ENCODE data around the gene ZMYND8. TPM values are rescaled to one million over a fixed set of nuclear protein-coding genes. Genes with fewer than 3 reads are reported as not detected.
A peak's percentile ranks its signal among the peaks of the same experiment; 100 is the strongest.

ZMYND8 gene
- total RNA-seq, 1 donor, result 18.8 TPM

DNA sequence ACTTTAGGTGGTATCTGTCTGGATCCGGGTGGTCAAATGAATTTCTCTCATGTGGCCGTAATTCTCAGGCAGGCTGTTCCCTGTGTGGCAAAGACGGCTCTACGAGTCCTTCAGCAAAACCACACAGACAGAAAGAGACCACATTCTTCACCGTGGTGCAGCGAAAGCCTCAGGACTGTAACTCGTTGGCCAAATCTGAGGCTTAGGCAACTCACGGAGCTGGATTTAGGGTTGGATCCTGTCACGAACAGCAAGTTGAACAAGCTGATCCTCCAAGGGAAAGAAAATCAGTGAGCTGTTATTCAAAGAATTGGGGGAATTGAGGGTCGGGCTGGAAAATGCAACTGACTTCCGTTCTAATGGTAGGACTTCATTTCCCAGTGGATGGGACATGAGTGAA is 167.4 kb downstream of the ZMYND8 start:
- H3K4me2 ChIP-seq (ENCODE audit: insufficient read depth, low read length), result peak overlapping the region; percentile 2
- peaks cover 3% of the 10 kb centered on the region for H3K27me3 ChIP-seq (ENCODE audit: insufficient read depth, low read length)
- TF ChIP-seq, protein P1, sequence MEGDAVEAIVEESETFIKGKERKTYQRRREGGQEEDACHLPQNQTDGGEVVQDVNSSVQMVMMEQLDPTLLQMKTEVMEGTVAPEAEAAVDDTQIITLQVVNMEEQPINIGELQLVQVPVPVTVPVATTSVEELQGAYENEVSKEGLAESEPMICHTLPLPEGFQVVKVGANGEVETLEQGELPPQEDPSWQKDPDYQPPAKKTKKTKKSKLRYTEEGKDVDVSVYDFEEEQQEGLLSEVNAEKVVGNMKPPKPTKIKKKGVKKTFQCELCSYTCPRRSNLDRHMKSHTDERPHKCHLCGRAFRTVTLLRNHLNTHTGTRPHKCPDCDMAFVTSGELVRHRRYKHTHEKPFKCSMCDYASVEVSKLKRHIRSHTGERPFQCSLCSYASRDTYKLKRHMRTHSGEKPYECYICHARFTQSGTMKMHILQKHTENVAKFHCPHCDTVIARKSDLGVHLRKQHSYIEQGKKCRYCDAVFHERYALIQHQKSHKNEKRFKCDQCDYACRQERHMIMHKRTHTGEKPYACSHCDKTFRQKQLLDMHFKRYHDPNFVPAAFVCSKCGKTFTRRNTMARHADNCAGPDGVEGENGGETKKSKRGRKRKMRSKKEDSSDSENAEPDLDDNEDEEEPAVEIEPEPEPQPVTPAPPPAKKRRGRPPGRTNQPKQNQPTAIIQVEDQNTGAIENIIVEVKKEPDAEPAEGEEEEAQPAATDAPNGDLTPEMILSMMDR (IDR thresholded peaks at IDR 0.05; ENCODE audit: extremely low read depth, low read depth, low read length), result no peak
- H3K4me1 ChIP-seq (ENCODE audit: insufficient read depth, low read length), result no peaks in the 10 kb centered on the region
- no peaks in the 10 kb centered on the region for H3K9me3 ChIP-seq (ENCODE audit: low read depth, low read length)
- H3K27ac ChIP-seq (ENCODE audit: low read depth, low read length), result no peak overlapping the region
- H3K4me3 ChIP-seq (ENCODE audit: insufficient read depth, low read length), result no peak overlapping the region
- no peaks in the 10 kb centered on the region for H4K20me1 ChIP-seq (ENCODE audit: insufficient read depth, low read length)
- no peaks in the 10 kb centered on the region for H3K79me2 ChIP-seq (ENCODE audit: insufficient read depth, low read length)
- DNase-seq (ENCODE audit: insufficient read length, low spot score, missing footprints), result no peak
- no peaks in the 10 kb centered on the region for H3K36me3 ChIP-seq (ENCODE audit: insufficient read depth, low read length)
- H2AFZ ChIP-seq (ENCODE audit: low read length), result no peak overlapping the region

DNA sequence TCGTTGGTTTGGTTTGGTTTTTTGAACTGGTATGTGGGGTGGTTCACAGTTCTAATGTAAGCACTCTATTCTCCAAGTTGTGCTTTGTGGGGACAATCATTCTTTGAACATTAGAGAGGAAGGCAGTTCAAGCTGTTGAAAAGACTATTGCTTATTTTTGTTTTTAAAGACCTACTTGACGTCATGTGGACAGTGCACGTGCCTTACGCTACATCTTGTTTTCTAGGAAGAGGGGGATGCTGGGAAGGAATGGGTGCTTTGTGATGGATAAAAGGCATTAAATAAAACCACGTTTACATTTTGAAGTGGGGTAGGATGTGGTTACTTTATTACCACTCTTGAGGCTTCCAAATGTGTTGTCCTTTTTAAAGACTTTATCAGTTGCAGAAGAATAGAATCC is 168.0 kb downstream of the ZMYND8 start:
- no peaks in the 10 kb centered on the region for H4K20me1 ChIP-seq (ENCODE audit: insufficient read depth, low read length)
- no peaks in the 10 kb centered on the region for H3K4me1 ChIP-seq (ENCODE audit: insufficient read depth, low read length)
- H3K27ac ChIP-seq (ENCODE audit: low read depth, low read length), result no peak overlapping the region
- TF ChIP-seq, protein P1 (IDR thresholded peaks at IDR 0.05; ENCODE audit: extremely low read depth, low read depth, low read length), result no peak
- no peaks in the 10 kb centered on the region for H3K79me2 ChIP-seq (ENCODE audit: insufficient read depth, low read length)
- no peak overlapping the region for H2AFZ ChIP-seq (ENCODE audit: low read length)
- DNase-seq (ENCODE audit: insufficient read length, low spot score, missing footprints), result no peak
- no peaks in the 10 kb centered on the region for H3K36me3 ChIP-seq (ENCODE audit: insufficient read depth, low read length)
- H3K27me3 ChIP-seq (ENCODE audit: insufficient read depth, low read length), result peaks cover 3% of the 10 kb centered on the region
- H3K4me3 ChIP-seq (ENCODE audit: insufficient read depth, low read length), result no peak overlapping the region
- peak overlapping the region; percentile 2 for H3K4me2 ChIP-seq (ENCODE audit: insufficient read depth, low read length)
- no peaks in the 10 kb centered on the region for H3K9me3 ChIP-seq (ENCODE audit: low read depth, low read length)

DNA sequence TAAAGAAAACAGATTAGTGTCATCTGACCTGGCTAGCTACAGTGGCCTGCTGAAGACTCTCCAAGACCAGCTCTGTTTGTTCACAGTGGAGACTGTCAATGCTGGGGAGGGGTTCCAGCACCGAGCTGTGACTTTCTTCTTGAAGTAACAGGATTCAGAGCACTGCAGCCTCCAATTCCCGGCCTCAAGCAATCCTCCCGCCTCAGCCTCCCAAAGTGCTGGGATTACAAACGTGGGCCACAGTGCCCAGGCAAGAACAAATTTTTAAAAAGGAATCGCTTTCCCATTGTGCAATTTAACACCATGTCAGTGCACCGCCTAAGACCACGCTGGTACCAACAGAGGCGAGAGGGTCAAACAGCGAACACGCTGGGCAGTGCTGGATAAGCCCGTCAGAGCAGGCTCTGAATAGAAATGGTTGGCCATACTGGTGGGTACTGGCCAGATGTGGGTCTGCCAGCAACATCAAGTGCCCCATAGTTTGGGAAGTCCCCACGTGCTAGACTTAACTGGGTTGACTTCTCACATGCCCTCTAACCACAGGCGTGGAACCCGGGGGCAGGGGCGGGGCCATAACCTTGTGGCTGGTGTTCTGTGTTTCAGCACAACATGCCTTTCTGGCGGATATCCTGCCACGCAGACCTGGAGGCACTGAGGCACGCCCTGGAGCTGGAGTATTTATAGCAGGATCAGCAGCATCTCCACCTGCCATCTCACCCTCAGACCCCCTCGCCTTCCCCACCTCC is 168.9 kb downstream of the ZMYND8 start:
- TF ChIP-seq, protein P1 (IDR thresholded peaks at IDR 0.05; ENCODE audit: extremely low read depth, low read depth, low read length), result no peak
- Histone ChIP-seq H3K4me1 (ENCODE audit: insufficient read depth, low read length) (no peaks in the 10 kb centered on the region), H3K27ac (ENCODE audit: low read depth, low read length) (no peak overlapping the region), H3K4me3 (ENCODE audit: insufficient read depth, low read length) (no peak overlapping the region), H3K27me3 (ENCODE audit: insufficient read depth, low read length) (peaks cover 3% of the 10 kb centered on the region), H3K36me3 (ENCODE audit: insufficient read depth, low read length) (no peaks in the 10 kb centered on the region), H2AFZ (ENCODE audit: low read length) (no peak overlapping the region), H3K9me3 (ENCODE audit: low read depth, low read length) (no peaks in the 10 kb centered on the region), H4K20me1 (ENCODE audit: insufficient read depth, low read length) (no peaks in the 10 kb centered on the region), H3K4me2 (ENCODE audit: insufficient read depth, low read length) (no peak overlapping the region), H3K79me2 (ENCODE audit: insufficient read depth, low read length) (no peaks in the 10 kb centered on the region)
- DNase-seq (ENCODE audit: insufficient read length, low spot score, missing footprints), result no peak

DNA sequence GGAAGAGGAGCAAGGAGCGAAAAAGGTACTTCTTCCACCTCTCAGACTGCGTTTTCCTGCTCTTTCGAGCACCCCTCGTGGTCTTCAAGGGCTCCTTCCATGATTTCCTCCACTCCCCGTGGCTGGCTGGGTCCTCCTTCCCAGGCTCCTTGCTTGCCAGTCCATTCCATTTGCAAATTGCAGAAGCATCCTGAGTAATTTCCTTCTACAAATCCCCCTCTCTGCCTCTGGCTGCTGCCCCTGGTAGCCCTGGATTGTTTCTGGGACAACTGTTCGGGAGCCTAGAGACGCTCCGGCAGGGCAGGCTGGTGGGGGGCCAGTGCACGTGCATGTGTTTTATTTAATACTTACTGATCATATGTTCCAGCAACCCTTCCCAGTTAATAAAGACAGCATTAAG is 173.1 kb downstream of the ZMYND8 start:
- no peaks in the 10 kb centered on the region for H3K4me1 ChIP-seq (ENCODE audit: insufficient read depth, low read length)
- H3K4me2 ChIP-seq (ENCODE audit: insufficient read depth, low read length), result no peak overlapping the region
- no peak overlapping the region for H3K4me3 ChIP-seq (ENCODE audit: insufficient read depth, low read length)
- H4K20me1 ChIP-seq (ENCODE audit: insufficient read depth, low read length), result no peaks in the 10 kb centered on the region
- DNase-seq (ENCODE audit: insufficient read length, low spot score, missing footprints), result no peak
- TF ChIP-seq, protein P1 (IDR thresholded peaks at IDR 0.05; ENCODE audit: extremely low read depth, low read depth, low read length), result no peak
- H3K27me3 ChIP-seq (ENCODE audit: insufficient read depth, low read length), result no peaks in the 10 kb centered on the region
- no peak overlapping the region for H3K27ac ChIP-seq (ENCODE audit: low read depth, low read length)
- no peak overlapping the region for H2AFZ ChIP-seq (ENCODE audit: low read length)
- no peaks in the 10 kb centered on the region for H3K36me3 ChIP-seq (ENCODE audit: insufficient read depth, low read length)
- no peaks in the 10 kb centered on the region for H3K79me2 ChIP-seq (ENCODE audit: insufficient read depth, low read length)
- H3K9me3 ChIP-seq (ENCODE audit: low read depth, low read length), result no peaks in the 10 kb centered on the region
